A673 (cell line): ENCODE measurements around the gene WNK2. TPM values are rescaled to one million over a fixed set of nuclear protein-coding genes. Genes with fewer than 3 reads are reported as not detected.

Experiments used
- BruUV-seq: library from RNA; stranded (reverse); fragments of 400-500 nt; replicated peaks from 2 replicates; lab custom pipeline; 2021; lab: Mats Ljungman, UMichigan
- CTCF ChIA-PET: fragments of 300-600 bp; sonication (Branson Sonifier 250); formaldehyde crosslinking; loops from one replicate; lab custom pipeline; 2022; ENCODE audit warnings: antibody characterized with exemption; lab: Charles Lee
- POLR2A ChIA-PET: fragments of 300-600 bp; sonication (Branson Sonifier 250); formaldehyde crosslinking; loops from one replicate; lab custom pipeline; 2022; ENCODE audit warnings: antibody characterized with exemption; ENCODE audit not compliant: low non-redundant PET; lab: Charles Lee
- DNase-seq: peaks from one replicate; pipeline ENCODE4 v3.0.0-alpha.2; 2015; ENCODE audit warnings: low spot score
- H3K27ac ChIP-seq: fragments of 200-600 bp; sonication (generic); 2 replicates; pipeline ENCODE4 v1.5.1; 2016; ENCODE audit warnings: mixed run types, low read depth, mild to moderate bottlenecking, mixed read lengths, antibody characterized with exemption, low read length; ENCODE audit not compliant: poor library complexity, severe bottlenecking
- H3K27me3 ChIP-seq: fragments of 200-600 bp; sonication (generic); replicated peaks from 2 replicates; pipeline ENCODE4 v1.6.1; 2017; ENCODE audit warnings: mixed run types, low read depth, mild to moderate bottlenecking, mixed read lengths, antibody characterized with exemption, low read length; ENCODE audit not compliant: insufficient read depth, poor library complexity
- H3K36me3 ChIP-seq: fragments of 200-600 bp; sonication (generic); 2 replicates; pipeline ENCODE4 v1.6.1; 2016; ENCODE audit warnings: mixed run types, mild to moderate bottlenecking, mixed read lengths, antibody characterized with exemption, low read length; ENCODE audit not compliant: insufficient read depth, poor library complexity, severe bottlenecking
- H3K4me1 ChIP-seq: fragments of 200-600 bp; sonication (generic); 2 replicates; pipeline ENCODE4 v1.6.1; 2017; ENCODE audit warnings: mixed run types, mild to moderate bottlenecking, mixed read lengths, antibody characterized with exemption, low read length; ENCODE audit not compliant: insufficient read depth, poor library complexity, severe bottlenecking
- H3K4me3 ChIP-seq: fragments of 200-600 bp; sonication (generic); 2 replicates; pipeline ENCODE4 v1.5.1; 2016; ENCODE audit warnings: low read depth, mixed run types, mild to moderate bottlenecking, mixed read lengths, low read length; ENCODE audit not compliant: poor library complexity, severe bottlenecking
- H3K9me3 ChIP-seq: fragments of 200-600 bp; sonication (generic); 2 replicates; pipeline ENCODE4 v1.6.1; 2016; ENCODE audit warnings: mixed run types, low read depth, mild to moderate bottlenecking, mixed read lengths, antibody characterized with exemption, low read length; ENCODE audit not compliant: poor library complexity, severe bottlenecking
- EZH2 ChIP-seq: fragments of 200-600 bp; sonication (generic); IDR thresholded peaks from 2 replicates; pipeline ENCODE4 v1.6.1; 2017; ENCODE audit warnings: borderline replicate concordance, low read depth, mild to moderate bottlenecking, mixed read lengths, antibody characterized with exemption, low read length; ENCODE audit not compliant: poor library complexity, severe bottlenecking
- intact Hi-C: fragments of 100-400 bp; cut with micrococcal nuclease; formaldehyde crosslinking; loops from one replicate; pipeline ENCODE4 v1.10.0; 2022; ENCODE audit not compliant: unreplicated experiment
- total RNA-seq: library from RNA; stranded (reverse); gene quantifications from 2 replicates; pipeline ENCODE4 v1.2.3, GENCODE V29; 2021
- TF ChIP-seq, protein P1 (sequence below): fragments of 300-800, 200-600 bp; sonication (generic); conservative IDR thresholded peaks from 2 replicates; pipeline ENCODE4 v1.5.1; 2017; ENCODE audit warnings: low read depth, mild to moderate bottlenecking, antibody characterized with exemption, low read length, moderate library complexity, mixed read lengths

WNK2 gene
- total RNA-seq, 1 experiment from 2014 or later = 9.6 TPM

DNA sequence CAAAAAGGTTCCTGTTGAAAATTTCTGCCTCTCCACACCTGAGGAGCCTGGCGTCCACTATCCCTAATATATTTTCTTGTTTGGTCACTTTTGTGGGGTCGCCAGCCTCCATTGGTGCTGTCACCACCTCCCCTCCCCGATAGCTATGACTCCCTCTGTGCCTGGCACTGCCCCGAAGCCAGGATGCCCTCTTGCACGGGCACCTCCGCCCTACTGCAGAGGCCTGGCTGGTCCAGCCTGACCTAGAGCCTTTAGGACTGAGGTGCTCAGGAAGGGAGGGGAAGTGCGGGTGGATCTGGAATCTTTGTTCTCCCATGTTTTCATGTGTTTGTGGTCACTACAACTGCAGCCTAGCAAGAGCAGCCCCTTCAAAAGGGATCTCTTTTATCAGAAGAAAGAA is 62.6 kb downstream of the WNK2 start:
- TF ChIP-seq, protein P1, sequence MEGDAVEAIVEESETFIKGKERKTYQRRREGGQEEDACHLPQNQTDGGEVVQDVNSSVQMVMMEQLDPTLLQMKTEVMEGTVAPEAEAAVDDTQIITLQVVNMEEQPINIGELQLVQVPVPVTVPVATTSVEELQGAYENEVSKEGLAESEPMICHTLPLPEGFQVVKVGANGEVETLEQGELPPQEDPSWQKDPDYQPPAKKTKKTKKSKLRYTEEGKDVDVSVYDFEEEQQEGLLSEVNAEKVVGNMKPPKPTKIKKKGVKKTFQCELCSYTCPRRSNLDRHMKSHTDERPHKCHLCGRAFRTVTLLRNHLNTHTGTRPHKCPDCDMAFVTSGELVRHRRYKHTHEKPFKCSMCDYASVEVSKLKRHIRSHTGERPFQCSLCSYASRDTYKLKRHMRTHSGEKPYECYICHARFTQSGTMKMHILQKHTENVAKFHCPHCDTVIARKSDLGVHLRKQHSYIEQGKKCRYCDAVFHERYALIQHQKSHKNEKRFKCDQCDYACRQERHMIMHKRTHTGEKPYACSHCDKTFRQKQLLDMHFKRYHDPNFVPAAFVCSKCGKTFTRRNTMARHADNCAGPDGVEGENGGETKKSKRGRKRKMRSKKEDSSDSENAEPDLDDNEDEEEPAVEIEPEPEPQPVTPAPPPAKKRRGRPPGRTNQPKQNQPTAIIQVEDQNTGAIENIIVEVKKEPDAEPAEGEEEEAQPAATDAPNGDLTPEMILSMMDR = no peak
- no peak for TF ChIP-seq EZH2

GRCh38 chr9:93247099-93247865 is 63.3 kb downstream of the WNK2 start:
- no peak for TF ChIP-seq EZH2
- TF ChIP-seq, protein P1 = no peak
- no peak overlapping the region for H3K27ac ChIP-seq
- ChIA-PET CTCF (no interaction called here), POLR2A (no interaction called here)
- H3K4me1 ChIP-seq = no peaks in the 10 kb centered on the region
- no peaks in the 10 kb centered on the region for H3K9me3 ChIP-seq
- H3K4me3 ChIP-seq = no peak overlapping the region
- no peaks in the 10 kb centered on the region for H3K27me3 ChIP-seq
- intact Hi-C loops = no loop called here
- DNase-seq = no peak
- H3K36me3 ChIP-seq = no peaks in the 10 kb centered on the region
- no TSS peak for BruUV-seq

More for the DNA sequence above, 62.6 kb downstream of the WNK2 start:
- Histone ChIP-seq H3K27ac (no peak overlapping the region), H3K4me3 (no peak overlapping the region), H3K9me3 (no peaks in the 10 kb centered on the region), H3K36me3 (no peaks in the 10 kb centered on the region), H3K27me3 (no peaks in the 10 kb centered on the region), H3K4me1 (no peaks in the 10 kb centered on the region)
- intact Hi-C loops = no loop called here
- ChIA-PET POLR2A (interaction anchor here (0.6 kb wide), 1 partner anchor 13 kb away, joined by 12 read pairs; no protein-coding TSS in a partner anchor), CTCF (no interaction called here)
- BruUV-seq = no TSS peak
- DNase-seq = no peak

DNA sequence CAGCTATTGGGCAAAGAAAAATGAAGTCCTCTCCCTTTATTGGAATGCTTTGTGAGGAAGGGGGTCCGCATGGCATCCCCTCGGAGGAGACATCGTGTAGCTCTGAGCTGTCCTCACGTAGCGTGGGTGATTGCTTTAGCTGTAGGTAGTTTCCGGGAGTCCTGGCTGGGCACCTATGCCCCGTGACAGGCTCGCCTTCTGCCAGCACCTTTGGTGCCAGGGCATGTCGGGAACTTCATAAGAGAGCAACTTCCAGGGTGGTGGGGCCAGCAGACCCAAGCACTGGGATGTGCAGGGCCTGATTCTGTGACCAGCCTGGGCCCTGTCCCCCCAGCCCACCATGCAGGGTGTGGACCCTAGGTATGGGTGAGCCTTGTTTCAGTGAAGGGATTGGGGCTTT is 64.0 kb downstream of the WNK2 start:
- BruUV-seq = no TSS peak
- ChIA-PET CTCF (no interaction called here), POLR2A (no interaction called here)
- Histone ChIP-seq H3K27ac (no peak overlapping the region), H3K4me3 (no peak overlapping the region), H3K4me1 (no peaks in the 10 kb centered on the region), H3K27me3 (no peaks in the 10 kb centered on the region), H3K9me3 (no peaks in the 10 kb centered on the region), H3K36me3 (no peaks in the 10 kb centered on the region)
- intact Hi-C loops = no loop called here
- DNase-seq = no peak
- TF ChIP-seq, protein P1 = no peak
- no peak for TF ChIP-seq EZH2
